ENCODE measurements around the gene USP31.

Gene USP31, protein sequence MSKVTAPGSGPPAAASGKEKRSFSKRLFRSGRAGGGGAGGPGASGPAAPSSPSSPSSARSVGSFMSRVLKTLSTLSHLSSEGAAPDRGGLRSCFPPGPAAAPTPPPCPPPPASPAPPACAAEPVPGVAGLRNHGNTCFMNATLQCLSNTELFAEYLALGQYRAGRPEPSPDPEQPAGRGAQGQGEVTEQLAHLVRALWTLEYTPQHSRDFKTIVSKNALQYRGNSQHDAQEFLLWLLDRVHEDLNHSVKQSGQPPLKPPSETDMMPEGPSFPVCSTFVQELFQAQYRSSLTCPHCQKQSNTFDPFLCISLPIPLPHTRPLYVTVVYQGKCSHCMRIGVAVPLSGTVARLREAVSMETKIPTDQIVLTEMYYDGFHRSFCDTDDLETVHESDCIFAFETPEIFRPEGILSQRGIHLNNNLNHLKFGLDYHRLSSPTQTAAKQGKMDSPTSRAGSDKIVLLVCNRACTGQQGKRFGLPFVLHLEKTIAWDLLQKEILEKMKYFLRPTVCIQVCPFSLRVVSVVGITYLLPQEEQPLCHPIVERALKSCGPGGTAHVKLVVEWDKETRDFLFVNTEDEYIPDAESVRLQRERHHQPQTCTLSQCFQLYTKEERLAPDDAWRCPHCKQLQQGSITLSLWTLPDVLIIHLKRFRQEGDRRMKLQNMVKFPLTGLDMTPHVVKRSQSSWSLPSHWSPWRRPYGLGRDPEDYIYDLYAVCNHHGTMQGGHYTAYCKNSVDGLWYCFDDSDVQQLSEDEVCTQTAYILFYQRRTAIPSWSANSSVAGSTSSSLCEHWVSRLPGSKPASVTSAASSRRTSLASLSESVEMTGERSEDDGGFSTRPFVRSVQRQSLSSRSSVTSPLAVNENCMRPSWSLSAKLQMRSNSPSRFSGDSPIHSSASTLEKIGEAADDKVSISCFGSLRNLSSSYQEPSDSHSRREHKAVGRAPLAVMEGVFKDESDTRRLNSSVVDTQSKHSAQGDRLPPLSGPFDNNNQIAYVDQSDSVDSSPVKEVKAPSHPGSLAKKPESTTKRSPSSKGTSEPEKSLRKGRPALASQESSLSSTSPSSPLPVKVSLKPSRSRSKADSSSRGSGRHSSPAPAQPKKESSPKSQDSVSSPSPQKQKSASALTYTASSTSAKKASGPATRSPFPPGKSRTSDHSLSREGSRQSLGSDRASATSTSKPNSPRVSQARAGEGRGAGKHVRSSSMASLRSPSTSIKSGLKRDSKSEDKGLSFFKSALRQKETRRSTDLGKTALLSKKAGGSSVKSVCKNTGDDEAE (N-terminal part only)

DNA sequence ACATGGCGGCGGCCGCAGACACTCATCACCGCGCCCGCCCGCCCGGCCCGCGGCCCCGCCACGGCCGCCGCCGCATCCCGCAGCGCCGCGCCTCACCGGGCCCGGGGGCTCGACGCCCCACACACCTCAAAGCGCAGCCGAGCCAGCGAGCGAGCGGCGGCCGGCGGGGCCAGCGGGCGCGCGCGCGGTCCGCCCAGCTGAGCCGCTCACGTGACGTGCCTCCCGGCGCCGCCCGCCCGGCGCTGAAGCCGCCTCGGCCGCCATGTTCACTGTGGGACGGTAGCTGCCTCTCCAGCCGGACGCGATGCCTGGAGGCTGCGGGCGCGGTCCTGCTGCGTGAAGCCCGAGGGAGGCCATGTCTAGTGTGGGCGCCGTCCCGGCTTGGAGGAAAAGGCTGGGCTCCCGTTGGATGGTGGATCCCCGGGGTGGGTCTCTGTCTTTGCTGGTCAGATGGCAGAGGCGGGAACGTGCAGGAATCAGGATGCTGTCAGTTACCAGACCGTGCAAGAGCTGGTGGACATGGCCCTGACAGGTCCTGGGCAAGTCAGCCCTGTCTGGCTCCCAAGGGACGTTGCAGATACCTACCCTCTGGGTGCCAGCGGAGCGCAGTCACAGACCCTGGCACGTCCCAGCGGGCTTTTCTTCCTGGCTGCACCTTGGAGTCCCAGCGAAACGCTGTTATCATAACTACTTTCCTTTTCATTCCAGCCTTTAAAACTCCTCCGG, at the start of gene USP31:
TSS of gene USP31 (minus strand) at position 186 of the 726 bp plus-strand sequence. CDS start at position 4, 182 bp downstream.
- DNase-seq, result peak; percentile 96

DNA sequence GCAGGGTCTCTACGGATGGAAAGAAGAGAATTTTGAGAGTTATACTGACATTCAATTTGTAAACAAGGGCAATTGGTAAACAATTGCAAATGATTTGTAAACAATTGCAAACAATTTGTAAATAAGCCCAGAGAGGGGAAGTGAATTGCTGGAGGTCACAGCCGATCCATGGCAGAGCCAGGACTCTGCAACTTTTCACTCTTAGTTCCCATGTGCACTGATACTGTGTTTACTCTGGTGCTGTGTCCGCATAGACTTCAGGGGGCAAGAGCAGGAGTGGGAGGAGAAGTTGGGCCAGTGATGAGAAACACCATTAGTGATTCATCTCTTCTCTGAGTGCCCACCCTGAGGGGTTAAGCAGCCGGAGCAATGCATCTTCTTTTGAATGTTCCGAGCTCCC, 47.3 kb upstream of the USP31 start:
- no peak for DNase-seq

DNA sequence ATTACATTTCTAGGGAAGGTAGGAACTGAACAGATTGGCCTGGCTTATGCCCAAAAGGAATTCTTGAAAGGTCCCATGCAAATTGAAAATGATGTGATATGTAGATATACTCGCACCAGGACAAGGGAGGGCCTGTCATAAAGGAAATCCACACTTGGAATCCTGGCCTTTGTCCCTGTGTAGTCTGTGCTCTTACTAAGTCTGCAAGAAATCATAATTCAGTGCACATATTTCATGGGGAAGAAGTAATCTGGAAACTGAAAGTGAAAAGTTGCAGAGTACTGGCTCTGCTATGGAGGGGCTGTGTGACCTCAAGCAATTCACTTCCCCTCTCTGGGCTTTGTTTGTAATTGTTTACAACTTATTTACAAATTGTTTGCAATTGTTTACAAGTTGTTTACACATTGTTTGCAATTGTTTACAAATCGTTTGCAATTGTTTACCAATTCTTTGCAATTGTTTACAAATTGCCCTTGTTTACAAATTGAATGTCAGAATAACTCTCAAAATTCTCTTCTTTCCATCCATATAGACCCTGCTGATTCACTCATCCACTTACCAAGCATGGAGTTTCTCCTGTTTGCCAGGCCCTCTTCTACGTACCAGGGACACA, 46.2 kb upstream of the USP31 start:
- no peak for DNase-seq

DNA sequence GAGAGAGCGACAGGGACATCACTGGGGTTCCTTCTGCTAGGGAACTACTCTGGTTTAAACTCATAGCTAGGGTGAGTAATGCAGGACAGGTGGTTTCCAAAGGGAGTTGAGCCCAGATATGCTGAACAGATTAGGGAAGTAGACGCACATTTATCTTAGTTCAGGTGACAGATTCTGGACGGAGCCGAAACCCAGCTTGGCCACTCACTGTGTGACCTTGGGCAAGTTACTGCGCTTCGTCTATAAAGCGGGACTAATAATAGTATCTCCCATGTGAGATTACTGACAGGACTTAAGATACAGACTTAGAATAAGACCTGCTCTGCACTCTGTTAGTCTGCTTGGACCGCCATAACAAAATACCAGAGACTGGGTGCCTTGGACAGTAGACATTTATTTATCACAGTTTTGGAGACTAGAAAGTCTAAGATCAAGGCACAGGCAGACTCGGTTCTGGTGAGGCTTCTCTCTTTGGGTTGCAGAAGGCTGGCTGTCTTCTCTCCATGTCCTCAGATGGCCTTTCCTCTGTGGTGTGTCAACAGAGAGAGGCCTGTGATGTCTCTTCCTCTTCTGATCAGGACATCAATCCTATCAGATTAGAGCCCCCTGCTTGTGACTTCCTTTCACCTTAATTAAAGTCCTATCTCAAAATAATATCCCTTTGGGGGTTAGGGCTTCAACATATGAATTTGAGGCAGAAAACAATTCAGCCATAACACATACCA, 45.4 kb upstream of the USP31 start:
- no peak for DNase-seq

DNA sequence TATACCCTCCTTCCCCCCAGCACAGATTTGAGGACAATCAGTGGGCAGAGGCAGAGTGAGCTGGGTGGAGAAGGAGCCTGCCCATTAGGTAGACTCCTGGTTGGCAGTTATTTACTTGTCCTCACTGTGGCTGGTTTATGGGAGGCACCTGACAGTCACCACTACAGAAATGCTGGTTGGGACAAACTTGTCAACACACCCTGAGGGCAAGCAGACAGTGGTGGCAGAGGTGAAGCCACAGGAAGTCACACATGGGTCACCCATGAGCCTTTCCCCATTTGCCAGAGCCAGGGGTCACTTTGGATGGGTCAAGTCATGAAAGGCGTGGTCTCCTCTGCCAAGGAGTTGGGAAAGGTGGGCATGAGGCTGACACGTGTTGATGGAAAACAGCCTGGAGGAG, 39.7 kb upstream of the USP31 start:
- DNase-seq, result no peak

DNA sequence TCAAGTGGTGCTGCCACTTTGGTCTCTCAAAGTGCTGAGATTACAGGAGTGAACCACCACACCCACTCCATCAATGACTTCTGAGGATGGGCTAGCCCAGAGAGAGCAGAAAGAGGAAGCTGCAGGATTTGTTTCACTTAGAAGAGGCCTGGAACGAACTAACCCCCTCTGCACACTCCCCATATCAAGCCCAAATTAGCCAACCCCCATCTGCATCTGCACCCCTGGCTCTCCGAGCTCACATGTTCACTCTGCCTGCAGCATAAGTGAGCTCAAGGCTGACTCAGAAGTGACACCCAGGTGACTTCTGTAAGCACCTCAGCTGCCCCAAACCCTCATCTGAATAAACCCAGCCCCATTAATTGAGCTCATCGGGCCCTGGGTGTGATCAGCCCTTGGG, 38.1 kb upstream of the USP31 start:
- DNase-seq, result no peak

DNA sequence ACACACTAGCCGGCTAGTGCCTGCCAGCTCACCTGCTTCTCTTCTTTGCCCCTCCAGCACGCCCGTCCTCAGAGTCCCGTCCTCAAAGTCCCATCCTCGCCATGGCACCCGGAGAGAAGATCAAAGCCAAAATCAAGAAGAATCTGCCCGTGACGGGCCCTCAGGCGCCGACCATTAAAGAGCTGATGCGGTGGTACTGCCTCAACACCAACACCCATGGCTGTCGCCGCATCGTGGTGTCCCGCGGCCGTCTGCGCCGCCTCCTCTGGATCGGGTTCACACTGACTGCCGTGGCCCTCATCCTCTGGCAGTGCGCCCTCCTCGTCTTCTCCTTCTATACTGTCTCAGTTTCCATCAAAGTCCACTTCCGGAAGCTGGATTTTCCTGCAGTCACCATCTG, 36.9 kb upstream of the USP31 start:
- no peak for DNase-seq

DNA sequence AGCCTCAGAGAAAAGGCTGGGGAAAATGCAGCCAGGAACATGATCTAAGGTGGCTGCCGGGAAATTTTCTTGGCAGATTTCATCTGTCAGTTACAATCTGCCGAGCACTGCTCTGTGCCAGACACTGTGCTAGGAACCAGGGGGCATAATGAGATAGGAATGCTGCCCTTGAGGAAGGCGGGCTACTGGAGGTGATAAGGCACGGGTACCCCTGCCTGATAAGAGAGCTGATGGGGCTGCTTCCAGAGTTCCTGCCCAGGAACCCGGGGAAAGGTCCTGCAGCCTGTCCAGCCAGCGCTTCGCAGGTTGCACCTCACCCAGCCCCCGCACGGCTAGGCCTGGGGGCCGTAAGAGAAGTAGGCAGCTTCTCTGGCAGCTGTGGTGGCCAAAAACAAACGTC, 36.4 kb upstream of the USP31 start:
- no peak for DNase-seq

DNA sequence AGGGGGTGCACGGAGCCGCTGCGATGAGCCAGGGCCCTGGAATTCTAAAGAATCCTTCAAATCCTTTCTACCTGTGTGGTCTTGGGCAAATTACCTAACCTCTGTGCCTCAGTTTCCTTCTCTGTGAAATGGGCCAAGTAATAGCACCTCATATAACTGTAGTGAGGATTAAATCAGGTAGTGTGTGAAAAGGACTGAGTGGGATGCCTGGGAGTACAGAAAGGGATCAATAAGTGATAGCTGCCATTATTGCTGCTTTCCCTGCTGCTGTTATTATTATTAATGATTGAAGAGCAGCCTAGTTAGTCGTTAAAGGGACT, 34.3 kb upstream of the USP31 start:
- DNase-seq, result no peak

DNA sequence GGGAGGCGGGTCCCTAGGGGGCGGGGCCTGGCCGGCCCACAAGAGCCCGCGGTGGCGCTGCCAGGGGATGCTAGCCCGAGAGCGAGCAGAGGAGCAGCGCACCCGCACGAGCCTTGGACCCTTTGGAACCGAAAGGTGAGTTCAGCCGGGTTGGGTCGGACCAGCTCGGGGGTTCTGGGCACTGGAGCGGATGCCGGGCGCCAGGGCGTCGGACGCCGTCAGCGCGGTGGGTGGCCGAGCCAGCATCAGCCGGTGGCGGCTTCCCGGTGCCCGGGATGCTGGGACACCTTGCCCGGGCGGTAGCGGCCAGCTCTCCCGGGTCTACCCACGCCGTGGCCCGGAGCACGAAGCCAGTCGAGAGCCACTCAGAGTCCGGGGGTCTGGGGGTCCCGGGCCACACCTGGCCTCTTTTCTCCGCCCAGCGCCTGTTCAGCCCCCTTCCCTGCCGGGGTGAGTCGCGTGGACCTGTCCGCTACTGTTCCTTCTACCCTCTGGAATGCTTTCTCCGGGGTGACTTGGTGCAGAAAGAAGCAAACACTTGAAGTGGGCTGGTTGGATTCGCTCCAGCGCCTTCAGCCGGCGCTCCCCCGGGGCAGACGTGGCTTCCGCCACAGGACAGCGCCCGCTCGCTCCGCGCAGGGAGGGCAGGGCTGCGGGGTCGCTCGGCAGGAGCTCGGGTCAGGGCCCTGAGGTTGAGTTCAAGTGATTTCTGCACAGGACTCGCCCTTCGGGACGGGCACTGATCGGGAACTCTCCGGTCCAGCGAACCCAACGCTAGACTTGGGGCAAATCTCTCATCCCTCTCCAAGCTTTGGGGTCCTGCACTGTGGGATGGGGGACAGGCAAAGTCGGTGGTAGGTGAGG, 33.7 kb upstream of the USP31 start, which contains the start of gene SCNN1G:
TSS of gene SCNN1G (plus strand) at position 67 of the 864 bp plus-strand sequence. CDS start 3,527 bp downstream, outside the sequence.
- peak; percentile 7 for DNase-seq

DNA sequence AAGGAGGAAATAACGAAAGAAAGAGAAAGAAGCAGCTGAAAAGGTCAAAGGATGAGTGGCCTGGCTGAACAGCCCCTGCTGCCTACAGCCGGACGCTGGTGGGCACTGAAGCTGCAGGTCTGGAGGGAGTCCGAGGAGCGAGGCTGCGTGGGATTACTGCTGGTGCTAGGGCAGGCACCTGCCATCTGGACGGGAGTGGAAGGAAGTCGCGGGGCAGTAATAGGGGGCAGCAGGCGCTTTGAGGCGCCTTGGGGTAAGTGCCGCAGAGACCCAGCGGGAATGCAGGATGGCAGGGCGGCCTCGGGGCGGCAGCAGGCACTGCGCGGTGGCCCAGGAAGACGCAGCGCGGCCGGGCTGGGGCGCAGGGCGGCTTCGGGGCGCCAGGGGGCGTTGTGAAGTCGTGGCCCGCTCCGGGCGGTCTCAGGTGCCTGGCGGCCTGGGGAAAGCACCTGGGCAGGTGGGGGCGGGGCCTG, 33.0 kb upstream of the USP31 start:
- DNase-seq, result peak; percentile 53

DNA sequence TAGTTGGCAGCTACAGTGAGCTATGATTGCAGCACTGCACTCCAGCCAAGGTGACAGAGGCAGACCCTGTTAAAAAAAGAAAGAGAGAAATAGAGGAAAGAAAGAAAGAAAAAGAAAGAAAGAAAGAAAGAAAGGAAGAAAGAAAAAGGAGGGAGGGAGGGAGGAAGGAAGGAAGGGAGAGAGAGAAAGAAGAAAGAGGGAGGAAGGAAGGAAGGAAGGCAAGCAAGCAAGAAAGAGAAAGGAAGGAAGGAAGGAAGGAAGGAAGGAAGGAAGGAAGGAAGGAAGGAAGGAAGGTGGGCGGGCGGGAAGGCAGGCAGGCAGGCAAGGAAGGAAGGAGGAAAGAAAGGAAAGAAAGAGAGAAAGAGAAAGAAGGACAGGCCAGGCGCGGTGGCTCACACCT, 32.3 kb upstream of the USP31 start:
- DNase-seq, result no peak

DNA sequence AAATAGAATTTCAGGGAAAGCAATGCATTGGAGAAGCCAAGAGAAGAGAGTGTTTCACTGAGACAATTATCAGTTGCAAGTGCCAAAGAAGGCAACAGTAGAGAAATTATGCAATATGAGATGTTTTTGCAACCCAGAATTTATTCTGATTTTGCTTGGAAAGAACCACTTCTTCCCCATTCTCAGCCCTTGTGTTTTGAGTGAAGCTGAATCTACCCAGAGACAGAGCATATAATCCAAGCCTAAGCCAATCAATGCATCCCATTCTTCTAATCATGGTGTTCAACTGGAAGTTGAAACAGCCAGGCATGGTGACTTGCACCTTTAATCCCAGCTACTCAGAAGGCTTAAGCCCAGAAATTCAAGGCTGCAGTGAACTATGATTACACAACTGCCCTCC, 26.4 kb upstream of the USP31 start:
- DNase-seq, result no peak

DNA sequence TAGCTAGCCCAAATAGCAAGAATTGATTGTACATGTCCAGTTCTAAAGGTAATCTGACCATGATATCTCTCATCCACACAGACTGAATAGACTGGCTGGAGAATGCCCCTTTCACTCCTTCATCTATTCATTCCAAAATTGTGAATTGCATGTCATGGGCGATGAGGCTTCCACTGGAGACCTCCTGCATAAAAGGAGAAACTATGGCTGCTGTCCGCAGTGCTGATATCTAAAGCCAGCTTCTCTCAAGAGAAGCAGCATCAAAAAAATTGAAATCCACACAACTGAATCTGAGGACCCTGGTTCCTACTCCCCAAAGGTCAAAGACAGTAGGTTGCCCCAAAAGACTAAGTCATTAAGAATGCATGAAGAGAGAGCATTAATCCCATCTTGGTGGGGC, 25.4 kb upstream of the USP31 start:
- no peak for DNase-seq

DNA sequence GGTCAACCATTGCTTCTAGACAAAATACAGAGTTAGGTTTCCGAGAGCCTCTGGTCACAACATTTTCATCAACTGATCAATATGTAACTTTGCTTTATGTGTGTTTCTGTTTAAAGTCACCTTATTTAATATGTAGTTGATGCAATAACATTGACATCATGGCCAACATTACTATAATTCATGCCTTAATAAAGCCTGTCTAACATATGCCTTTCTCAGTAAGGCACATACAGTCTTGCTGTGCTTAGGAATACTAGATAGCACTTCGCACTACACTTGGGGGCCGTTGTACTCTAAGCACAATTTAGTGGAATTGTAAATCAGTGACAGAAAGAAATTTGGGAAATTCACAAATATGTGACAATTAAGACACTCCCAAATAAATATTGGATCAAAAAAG, 23.7 kb upstream of the USP31 start:
- no peak for DNase-seq

DNA sequence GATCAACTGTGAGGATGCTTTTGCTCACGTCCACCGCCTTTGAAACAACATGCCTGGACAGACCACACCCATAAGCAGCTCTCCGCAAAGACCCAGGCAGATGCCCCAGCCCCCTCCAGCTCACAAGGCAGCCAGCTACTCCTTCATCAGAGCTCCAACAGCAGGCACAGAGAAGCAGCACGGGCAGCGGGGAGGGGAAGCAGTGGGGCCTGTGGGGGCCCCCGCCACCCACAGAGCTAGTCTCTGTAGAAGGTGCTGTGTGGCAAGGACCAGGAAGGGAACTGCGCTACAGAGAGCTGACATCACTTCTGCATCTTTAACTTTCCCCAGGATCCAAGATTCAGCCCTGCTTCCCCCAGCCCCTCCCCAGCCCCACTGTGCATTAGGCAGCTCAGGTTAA, 23.3 kb upstream of the USP31 start:
- DNase-seq, result no peak

DNA sequence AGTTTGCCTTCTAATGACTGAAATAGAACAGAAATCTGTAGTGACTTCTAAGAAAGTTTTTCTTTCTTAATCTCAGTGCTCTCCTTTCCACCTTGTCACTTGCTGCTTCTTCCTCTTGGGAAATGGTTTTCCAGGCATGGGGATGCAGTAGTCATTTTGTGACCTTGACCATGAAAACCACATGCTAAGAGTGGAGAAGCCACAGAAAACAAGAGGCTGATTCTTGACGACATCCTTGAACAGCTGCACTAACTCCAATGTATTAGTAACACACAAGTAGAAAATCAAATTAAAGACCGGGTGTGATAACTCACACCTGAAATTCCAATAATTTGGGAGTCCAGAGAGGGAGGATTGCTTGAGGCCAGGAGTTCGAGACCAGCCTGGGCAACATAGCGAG, 15.5 kb upstream of the USP31 start:
- DNase-seq, result no peak

DNA sequence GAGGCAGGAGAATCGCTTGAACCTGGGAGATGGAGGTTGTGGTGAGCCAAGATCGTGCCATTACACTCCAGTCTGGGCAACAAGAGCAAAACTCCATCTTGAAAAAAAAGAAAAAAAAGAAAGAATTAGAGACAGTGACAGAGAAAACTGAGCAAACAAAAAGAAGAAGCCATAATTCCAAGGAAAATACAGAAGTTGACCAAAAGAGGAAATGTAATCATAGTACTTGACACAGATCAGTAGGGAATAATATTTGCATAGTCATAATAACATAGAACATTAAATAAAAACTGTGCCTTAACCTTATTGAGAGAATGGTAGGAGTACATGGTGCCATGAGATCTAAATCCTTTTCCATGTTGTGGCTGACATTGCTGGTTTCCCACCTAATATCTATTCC, 14.7 kb upstream of the USP31 start:
- no peak for DNase-seq

DNA sequence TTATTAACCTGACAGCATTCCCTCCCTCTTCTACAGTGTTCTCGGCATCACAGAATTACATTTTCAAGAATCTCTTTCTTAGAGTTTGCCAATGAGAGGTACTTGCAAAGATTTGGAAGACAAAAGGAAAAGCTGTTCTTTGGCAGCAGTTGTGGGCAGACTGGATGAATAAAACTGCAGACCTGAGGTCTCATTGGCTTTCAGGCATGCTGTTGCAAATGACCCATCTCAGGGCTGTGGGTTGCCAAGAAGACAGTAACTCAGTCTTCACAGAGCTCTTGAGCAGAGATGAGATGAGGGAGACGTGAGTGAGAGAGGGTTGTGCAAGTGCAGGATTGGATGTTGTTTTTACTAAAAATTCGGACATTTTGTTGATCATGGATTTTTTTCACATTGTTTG, 11.3 kb upstream of the USP31 start:
- DNase-seq, result no peak

DNA sequence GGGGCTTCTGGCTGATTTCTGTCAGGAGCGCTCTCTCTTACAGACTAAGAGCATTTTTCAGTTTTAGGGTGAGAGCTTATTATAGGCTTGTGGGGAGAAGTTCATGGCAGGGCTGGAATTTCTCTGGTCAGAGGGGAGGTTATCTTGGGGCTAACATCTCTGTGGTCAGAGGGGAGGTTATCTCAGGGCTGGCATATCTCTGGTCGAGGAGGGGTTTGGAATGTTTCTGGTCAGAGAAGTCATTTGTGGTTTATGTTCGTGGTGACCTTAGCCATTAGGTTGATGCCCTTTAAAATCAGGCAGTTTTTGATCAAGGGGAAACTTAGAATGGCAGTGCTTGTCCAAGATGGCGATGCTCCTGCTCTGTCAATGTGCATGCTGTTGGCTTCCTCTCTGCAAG, 10.8 kb upstream of the USP31 start:
- DNase-seq, result no peak
